Measurements from ENCODE around the gene RD3L.

RD3L gene

GRCh38 chr14:103894723-103895059 is 47.6 kb downstream of the RD3L start:
- H3K4me1 Mint-ChIP-seq: no peaks in the 10 kb centered on the region
- H3K36me3 Mint-ChIP-seq: no peaks in the 10 kb centered on the region
- no peaks in the 10 kb centered on the region for H3K9me3 Mint-ChIP-seq
- DNase-seq (ENCODE audit: low spot score in 2 of 2) (no peak), ATAC-seq (ENCODE audit: low read depth) (no peak)
- H3K4me3 Mint-ChIP-seq: no peak overlapping the region
- H3K27ac Mint-ChIP-seq: no peak overlapping the region
- H3K27me3 Mint-ChIP-seq: peaks cover 4% of the 10 kb centered on the region

GRCh38 chr14:103894034-103894722 is 48.2 kb downstream of the RD3L start:
- no peak for ATAC-seq (ENCODE audit: low read depth)
- no peaks in the 10 kb centered on the region for H3K9me3 Mint-ChIP-seq
- H3K27ac Mint-ChIP-seq: no peak overlapping the region
- no peak for DNase-seq (ENCODE audit: low spot score in 2 of 2)
- H3K27me3 Mint-ChIP-seq: peaks cover 4% of the 10 kb centered on the region
- no peaks in the 10 kb centered on the region for H3K36me3 Mint-ChIP-seq
- H3K4me3 Mint-ChIP-seq: no peak overlapping the region
- no peaks in the 10 kb centered on the region for H3K4me1 Mint-ChIP-seq

GRCh38 chr14:103892247-103892646 is 50.1 kb downstream of the RD3L start:
- peaks cover 4% of the 10 kb centered on the region for H3K27me3 Mint-ChIP-seq
- H3K36me3 Mint-ChIP-seq: no peaks in the 10 kb centered on the region
- H3K4me3 Mint-ChIP-seq: no peak overlapping the region
- DNase-seq (ENCODE audit: low spot score in 2 of 2): no peak
- no peaks in the 10 kb centered on the region for H3K9me3 Mint-ChIP-seq
- no peak for ATAC-seq (ENCODE audit: low read depth)
- H3K4me1 Mint-ChIP-seq: no peaks in the 10 kb centered on the region
- H3K27ac Mint-ChIP-seq: no peak overlapping the region

GRCh38 chr14:103891667-103892215 is 50.6 kb downstream of the RD3L start:
- H3K9me3 Mint-ChIP-seq: no peaks in the 10 kb centered on the region
- peaks cover 4% of the 10 kb centered on the region for H3K27me3 Mint-ChIP-seq
- H3K36me3 Mint-ChIP-seq: no peaks in the 10 kb centered on the region
- DNase-seq (ENCODE audit: low spot score in 2 of 2) (no peak), ATAC-seq (ENCODE audit: low read depth) (no peak)
- H3K27ac Mint-ChIP-seq: no peak overlapping the region
- H3K4me3 Mint-ChIP-seq: no peak overlapping the region
- H3K4me1 Mint-ChIP-seq: no peaks in the 10 kb centered on the region

GRCh38 chr14:103890821-103891666 is 51.3 kb downstream of the RD3L start:
- Mint-ChIP-seq H3K36me3 (no peaks in the 10 kb centered on the region), H3K27ac (no peak overlapping the region), H3K4me3 (no peak overlapping the region), H3K9me3 (no peaks in the 10 kb centered on the region), H3K27me3 (no peaks in the 10 kb centered on the region), H3K4me1 (no peaks in the 10 kb centered on the region)
- ATAC-seq (ENCODE audit: low read depth): no peak
- no peak for DNase-seq (ENCODE audit: low spot score in 2 of 2)
